CD4-positive, alpha-beta T cell treated with Interleukin-15 for 1 hour (primary cell): ENCODE measurements around the gene FERMT1.
"Not testable (repeated sequence)": the region's sequence is repeated elsewhere in the genome, so short reads cannot be mapped to it uniquely, and the experiment has no call there.

Experiments
- DNase-seq: peaks from one replicate; pipeline ENCODE4 v3.0.0-alpha.2; 2020

FERMT1 gene

DNA sequence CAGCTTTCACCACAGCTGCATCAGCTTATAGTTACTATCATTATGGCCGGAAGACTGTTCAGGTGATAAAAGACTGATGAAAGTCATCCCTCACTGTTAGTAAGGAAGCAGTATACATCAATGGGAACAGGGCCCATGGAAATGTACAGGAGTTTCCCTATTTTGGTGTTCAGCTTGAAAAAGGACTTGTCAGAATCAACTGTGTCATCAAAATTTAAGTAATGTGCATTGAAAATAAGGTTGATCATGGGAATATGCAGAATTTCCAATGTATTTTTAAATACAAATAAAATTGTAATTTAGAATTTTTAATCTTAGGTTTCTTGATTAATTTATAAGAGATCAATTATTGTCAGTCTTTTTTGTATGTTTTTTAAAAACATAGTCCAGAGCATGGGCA, 85.7 kb downstream of the FERMT1 start:
- no peak for DNase-seq

DNA sequence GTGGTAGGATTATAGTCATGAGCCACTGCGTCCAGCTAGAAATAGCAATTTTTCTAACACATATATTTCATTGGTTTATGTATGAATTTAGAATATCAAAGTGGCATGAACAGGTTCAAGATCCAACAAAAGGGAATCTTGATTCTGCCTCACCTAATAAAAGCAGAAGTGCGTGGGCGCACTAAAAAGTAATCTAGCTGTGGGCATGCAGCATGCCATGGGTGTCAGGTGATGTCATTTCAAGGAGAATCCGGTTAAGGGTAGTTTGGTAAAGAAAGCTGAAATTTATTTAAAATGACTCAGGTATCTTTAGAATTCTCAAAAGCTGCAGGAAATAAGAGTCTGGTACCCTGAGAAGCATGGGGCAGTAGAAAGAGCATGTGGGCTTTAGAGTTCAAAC, 86.6 kb downstream of the FERMT1 start:
- DNase-seq: no peak

DNA sequence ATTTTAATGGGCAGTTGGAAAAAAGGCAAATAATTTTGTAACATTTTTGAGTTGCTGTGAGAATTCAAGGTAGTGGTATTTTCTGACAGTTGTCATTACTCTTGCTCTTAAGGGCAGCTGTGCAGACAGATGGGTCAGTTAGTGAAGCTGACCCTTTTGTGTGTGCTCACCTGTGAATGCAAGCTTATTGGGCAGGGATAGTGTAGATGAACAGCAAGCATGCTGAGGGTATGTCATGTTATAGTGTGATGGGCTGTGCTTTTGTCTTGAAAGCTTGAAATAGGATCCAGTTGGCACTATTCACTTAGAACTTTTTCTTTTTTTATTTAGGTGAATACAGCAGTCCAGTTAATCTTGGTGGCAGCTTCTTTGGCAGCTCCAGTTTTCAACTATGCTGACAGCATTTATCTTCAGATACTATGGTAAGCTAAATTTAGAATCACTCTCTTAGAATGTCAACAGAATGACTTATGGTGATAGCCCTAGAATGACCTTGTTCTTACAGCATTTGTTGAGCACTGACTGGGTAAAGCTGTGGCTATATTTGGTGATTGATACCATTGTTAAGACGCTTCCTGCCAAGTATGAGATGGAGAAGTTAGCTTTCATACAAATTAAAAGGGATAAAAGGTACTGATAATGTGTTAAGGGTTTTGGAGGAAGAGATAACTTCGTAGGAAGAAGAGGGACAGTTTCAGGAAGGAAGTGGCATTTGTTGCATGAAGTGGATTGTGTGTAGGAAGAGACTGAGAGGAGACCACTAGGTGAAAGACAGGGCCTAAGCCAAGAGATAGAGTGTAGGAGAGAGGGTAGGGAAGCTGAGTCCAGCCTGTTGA, 88.5 kb downstream of the FERMT1 start:
- no peak for DNase-seq

DNA sequence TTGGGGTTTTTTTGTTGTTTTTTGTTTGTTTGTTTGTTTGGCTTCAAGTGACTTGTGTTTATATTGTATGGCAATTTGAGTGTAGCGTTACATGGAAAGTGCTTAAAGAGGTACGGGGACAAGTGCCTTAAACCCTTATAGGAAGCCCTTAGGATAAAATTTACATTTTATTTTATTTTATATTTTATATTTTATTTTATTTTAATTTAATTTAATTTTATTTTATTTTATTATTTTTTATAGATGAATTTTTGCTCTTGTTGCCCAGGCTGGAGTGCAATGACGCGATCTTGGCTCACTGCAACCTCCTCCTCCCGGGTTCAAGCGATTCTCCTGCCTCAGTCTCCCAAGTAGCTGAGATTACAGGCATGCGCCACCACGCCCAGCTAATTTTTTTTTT, 89.9 kb downstream of the FERMT1 start:
- not testable (repeated sequence) for DNase-seq

DNA sequence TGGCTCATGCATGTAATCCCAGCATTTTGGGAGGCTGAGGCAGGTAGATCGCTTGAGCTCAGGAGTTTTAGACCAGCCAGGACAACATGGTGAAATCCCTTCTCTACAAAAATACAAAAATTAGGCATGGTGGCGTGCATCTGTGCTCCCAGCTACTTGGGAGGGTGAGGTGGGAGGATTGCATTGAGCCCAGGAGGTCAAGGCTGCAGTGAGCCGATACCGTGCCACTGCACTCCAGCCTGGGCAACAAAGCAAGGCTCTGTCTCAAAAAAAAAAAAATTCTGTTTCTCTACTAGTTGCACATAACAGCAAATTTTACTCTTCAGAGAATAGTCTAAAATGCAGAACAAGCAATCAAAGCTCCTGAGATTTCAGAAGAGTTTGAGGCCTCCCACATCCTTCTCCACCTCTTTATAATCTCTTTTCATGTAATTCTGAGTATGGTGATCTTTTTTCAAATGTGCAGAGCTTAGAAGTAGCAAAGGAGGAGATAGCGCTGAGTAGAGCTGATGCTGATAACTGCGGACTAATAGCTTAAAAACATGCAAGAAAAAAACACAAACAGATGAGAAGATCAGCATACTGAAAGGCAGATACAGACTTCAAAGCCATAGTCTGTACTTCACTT, 92.3 kb downstream of the FERMT1 start:
- DNase-seq: no peak

DNA sequence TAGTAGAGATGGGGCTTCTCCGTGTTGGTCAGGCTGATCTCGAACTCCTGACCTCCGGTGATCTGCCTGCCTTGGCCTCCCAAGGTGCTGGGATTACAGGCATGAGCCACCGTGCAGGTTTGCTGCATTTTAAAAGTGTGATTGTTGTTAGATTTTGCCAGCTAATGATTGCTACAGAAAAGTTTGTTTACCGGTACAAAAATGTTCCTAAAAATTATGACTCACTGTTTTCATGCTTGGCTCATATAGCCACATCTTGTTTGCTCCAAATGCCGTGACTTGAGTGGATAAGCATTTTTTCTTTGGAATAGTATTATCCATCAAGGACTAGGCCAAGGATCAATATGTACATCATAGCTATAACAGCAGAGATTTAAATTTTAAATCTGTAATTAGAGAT, 93.3 kb downstream of the FERMT1 start:
- DNase-seq: no peak

DNA sequence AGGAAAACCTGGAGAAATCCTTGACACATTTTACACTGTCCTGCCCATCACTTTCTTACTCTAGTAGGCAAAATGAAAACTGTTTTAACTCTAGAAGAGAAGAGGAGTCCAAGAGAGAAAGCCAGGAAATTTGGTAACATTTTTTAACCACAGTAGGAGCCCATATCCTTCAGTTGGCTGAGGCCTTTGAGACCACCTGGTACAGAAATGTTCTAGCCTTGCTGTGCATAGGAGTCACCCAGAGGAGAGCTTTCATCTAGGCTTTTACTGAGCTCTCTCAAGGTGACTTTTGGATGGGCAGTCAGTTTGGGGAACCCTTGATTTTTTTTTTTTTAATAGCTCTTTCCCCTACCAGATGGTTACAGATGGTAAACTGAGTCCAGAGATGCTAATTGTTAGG, 94.0 kb downstream of the FERMT1 start:
- DNase-seq: no peak

DNA sequence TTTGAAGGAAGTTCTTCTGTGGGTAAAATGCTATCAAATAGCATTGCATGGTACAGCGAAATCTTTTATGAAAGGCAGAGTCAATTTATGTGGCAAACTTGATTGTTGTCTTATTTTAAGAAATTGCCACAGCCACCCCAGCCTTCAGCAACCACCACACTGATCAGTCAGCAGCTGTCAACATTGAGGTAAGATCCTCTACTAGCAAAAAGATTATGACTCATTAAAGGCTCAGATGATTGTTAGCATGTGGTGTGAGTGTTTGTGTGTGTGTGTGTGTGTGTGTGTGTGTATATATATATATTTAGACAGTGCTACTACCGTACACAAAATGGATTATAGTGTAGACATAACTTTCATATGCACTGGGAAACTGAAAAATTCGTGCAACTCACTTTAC, 96.8 kb downstream of the FERMT1 start:
- DNase-seq: no peak
